GM18907 (cell line): ENCODE data around the gene SFN.
"Not testable (repeated sequence)": the region's sequence is repeated elsewhere in the genome, so short reads cannot be mapped to it uniquely, and the experiment has no call there.

Source experiments
- ATAC-seq: cut with Tn5 transposase; IDR thresholded peaks from one replicate; pipeline ENCODE4 v1.9.1; 2021; ENCODE audit warnings: mild to moderate bottlenecking, moderate library complexity; ENCODE audit not compliant: unreplicated experiment

SFN gene

GRCh38 chr1:26838474-26839338 lies 24.2 kb upstream of the SFN start:
- ATAC-seq, result peak; percentile 85

DNA sequence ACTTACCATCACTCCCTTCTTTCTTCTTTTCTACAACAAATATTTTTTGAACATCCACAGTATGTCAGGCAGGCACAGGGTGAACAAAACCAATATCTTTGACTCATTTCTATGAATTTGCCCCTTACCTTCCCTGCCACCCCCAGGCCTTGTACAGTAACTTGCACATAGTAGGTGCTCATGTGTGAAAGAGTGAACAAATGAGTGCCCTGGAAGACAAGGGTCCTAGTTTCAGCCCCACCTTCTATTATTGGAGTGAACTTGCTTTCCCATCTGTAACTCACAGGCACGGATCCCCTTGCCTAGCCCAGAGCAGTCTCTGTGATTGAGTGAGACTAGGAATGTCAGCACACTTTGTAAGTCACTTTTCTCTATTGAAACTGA lies 23.6 kb upstream of the SFN start:
- ATAC-seq, result peak; percentile 15

GRCh38 chr1:26839779-26840178 lies 23.2 kb upstream of the SFN start:
- no peak for ATAC-seq

GRCh38 chr1:26844424-26845196 lies 18.3 kb upstream of the SFN start:
- ATAC-seq, result no peak

GRCh38 chr1:26847826-26848225 lies 15.1 kb upstream of the SFN start:
- ATAC-seq, result not testable (repeated sequence)

DNA sequence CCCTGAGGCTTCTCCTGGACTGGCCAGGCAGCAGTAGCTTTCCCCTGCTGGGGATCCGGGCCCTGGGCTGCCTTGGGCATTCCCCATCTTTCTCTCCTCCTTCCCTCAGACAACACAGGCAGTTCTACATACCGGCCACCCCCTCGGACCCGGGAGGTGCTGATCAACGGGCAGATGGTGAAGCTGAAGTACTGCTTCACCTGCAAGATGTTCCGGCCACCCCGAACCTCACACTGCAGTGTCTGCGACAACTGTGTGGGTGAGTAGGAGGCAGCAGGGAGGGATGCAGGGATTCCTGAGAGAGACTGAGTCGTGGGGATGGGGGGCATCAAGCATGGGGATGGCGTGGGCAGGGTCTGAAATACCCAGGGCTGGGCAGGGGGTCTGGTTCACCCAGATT lies 14.4 kb upstream of the SFN start:
- no peak for ATAC-seq

GRCh38 chr1:26848941-26849774 lies 13.8 kb upstream of the SFN start:
- no peak for ATAC-seq

GRCh38 chr1:26851106-26851684 lies 11.8 kb upstream of the SFN start:
- ATAC-seq, result no peak

GRCh38 chr1:26852701-26853100 lies 10.2 kb upstream of the SFN start:
- no peak for ATAC-seq

DNA sequence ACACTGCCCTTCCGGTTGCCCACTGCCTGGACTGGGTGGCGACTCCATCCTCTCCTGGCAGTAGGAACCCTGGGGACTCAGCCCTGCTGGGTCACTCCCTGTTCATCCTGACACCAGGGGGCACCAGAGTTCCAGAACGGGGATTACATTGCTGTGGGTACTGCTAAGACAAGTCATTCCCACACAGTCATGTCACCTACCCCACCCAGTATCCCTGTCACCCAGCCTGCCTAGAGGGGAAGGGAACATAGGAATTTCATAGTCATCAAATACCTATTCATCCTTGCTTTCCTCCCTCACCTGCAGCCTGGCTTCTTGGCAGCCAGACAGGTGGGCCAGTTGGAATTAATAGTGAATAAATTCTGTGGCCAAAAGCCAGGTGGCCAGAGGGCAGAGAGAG lies 9.8 kb upstream of the SFN start:
- peak; percentile 37 for ATAC-seq

DNA sequence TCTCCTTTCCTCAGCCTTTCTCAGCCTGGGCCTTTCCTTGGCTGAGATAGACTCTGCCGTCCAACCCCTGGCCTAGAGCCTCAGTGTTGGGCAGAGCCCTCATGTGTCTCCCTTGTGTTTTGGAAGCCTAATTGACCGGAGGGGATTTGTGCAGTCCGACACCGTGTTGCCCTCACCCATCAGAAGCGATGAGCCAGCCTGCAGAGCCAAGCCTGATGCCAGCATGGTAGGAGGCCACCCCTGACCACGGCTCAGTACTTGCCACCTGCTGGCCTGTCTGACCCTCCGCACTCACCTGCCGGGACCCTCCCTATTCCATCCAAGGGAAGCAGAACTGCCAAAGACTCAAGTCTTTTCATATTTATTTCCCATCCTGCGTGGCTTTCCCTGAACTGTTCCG lies 9.3 kb upstream of the SFN start:
- ATAC-seq, result no peak

- no peak for ATAC-seq
These were observed 8.0 kb upstream of the SFN start for GRCh38 chr1:26854906-26855305.

DNA sequence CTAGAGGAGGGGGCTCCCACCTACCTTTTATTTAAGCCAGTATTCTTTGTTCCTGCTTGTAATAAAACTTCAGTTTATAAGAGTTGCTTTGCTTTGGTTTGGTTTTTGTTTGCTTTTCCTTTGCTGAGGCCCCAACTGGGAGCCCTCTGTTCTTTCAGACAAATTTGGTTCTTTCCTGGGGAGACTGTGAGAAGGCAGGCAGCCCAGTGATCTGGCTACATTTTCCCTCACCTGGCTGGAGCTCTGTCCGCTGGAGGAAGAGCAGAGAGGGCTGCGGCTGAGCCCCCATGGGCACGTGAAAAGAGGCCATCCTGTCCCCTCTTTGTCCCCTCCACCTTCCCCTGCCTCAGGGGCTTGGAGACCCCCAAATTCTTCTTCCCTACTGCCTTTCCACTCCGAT lies 7.3 kb upstream of the SFN start:
- no peak for ATAC-seq

DNA sequence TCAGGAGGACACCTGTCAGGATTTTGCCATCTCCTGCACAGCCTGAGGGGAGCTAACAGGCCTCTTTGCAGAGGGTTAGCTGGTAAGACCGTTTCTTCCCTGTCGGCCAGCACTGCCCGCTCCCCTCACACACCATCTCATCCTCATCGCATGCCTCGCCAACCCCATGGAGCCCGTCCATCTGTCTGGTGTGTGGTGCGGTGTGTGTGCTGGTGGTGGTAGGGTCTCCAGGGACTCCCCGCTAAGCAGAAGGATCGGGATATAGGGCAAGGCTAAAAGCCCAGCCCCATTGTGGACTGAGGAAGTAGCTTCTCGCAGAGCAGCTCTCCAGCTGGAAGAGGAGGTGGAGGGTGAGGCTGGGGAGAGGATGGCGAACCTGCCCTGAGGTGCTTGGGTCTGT lies 6.8 kb upstream of the SFN start:
- ATAC-seq, result no peak

GRCh38 chr1:26856604-26857469 lies 6.1 kb upstream of the SFN start:
- ATAC-seq, result no peak

- no peak for ATAC-seq
These were observed 5.4 kb upstream of the SFN start for GRCh38 chr1:26857473-26858060.

DNA sequence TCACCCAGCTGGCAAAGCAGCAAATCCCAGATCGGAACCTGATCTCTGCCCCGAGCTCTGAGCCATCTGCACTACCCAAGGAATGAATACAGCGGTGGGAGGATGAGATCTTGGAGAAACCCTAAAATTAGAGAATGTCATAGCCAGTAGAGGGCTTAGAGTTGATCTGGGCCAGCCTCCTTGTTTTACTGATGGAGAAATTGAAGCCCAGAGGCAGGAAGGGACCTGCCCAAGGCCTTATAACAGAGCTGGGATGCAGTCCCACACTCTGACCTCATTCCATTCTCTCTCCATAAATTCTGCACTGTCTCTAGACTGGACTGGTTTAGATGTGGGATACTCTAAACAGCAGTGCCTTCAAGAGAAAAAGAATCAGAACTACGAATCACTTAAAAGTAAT lies 4.8 kb upstream of the SFN start:
- no peak for ATAC-seq

GRCh38 chr1:26858891-26859640 lies 3.9 kb upstream of the SFN start:
- no peak for ATAC-seq

- ATAC-seq, result no peak
These were observed 1.7 kb upstream of the SFN start for GRCh38 chr1:26861286-26861701.
